Loucy (cell line): Measurements from ENCODE around the gene GPC2.
"Not testable (repeated sequence)": the region's sequence is repeated elsewhere in the genome, so short reads cannot be mapped to it uniquely, and the experiment has no call there.

Experiments used
- H2AFZ ChIP-seq: fragments of 200-600 bp; sonication (generic); 2 replicates; pipeline ENCODE4 v1.6.0; 2016; ENCODE audit warnings: antibody characterized with exemption, mild to moderate bottlenecking, low read length, moderate library complexity
- H3F3A ChIP-seq: fragments of 200-600 bp; 2 replicates; pipeline ENCODE4 v1.6.0; 2016; ENCODE audit warnings: antibody characterized with exemption, low read depth, mild to moderate bottlenecking
- H3K27me3 ChIP-seq: fragments of 200-600 bp; sonication (generic); 2 replicates; pipeline ENCODE4 v1.6.1; 2014; ENCODE audit warnings: low read length, mild to moderate bottlenecking; ENCODE audit not compliant: insufficient read depth, poor library complexity, severe bottlenecking
- H3K36me3 ChIP-seq: fragments of 200-600 bp; sonication (generic); 2 replicates; pipeline ENCODE4 v1.6.1; 2016; ENCODE audit warnings: low read length; ENCODE audit not compliant: insufficient read depth
- H3K4me1 ChIP-seq: fragments of 200-600 bp; sonication (generic); 2 replicates; pipeline ENCODE4 v1.5.1; 2014; ENCODE audit warnings: low read length, mild to moderate bottlenecking; ENCODE audit not compliant: insufficient read depth, poor library complexity, severe bottlenecking
- H3K4me2 ChIP-seq: fragments of 200-600 bp; sonication (generic); 2 replicates; pipeline ENCODE4 v1.6.0; 2014; ENCODE audit warnings: antibody characterized with exemption, low read length, low read depth, mild to moderate bottlenecking; ENCODE audit not compliant: poor library complexity, severe bottlenecking
- H3K4me3 ChIP-seq: fragments of 200-600 bp; sonication (generic); 2 replicates; pipeline ENCODE4 v1.5.1; 2014; ENCODE audit warnings: low read length, mild to moderate bottlenecking, mixed read lengths; ENCODE audit not compliant: poor library complexity, severe bottlenecking
- H3K79me2 ChIP-seq: fragments of 200-600 bp; sonication (generic); 2 replicates; pipeline ENCODE4 v1.6.1; 2014; ENCODE audit warnings: low read length; ENCODE audit not compliant: insufficient read depth
- H3K9ac ChIP-seq: fragments of 200-600 bp; sonication (generic); 2 replicates; pipeline ENCODE4 v1.6.0; 2014; ENCODE audit warnings: mild to moderate bottlenecking, low read depth, low read length, moderate library complexity; ENCODE audit not compliant: poor library complexity, severe bottlenecking
- H3K9me2 ChIP-seq: fragments of 200-600 bp; sonication (generic); replicated peaks from 2 replicates; pipeline ENCODE4 v1.6.1; 2016; ENCODE audit warnings: low read depth, low read length, mixed read lengths
- H3K9me3 ChIP-seq: fragments of 200-600 bp; sonication (generic); 2 replicates; pipeline ENCODE4 v1.6.1; 2014; ENCODE audit warnings: mild to moderate bottlenecking, antibody characterized with exemption, low read length, low read depth; ENCODE audit not compliant: insufficient read depth
- H4K20me1 ChIP-seq: fragments of 200-600 bp; sonication (generic); 2 replicates; pipeline ENCODE4 v1.6.0; 2014; ENCODE audit warnings: antibody characterized with exemption, low read length, mild to moderate bottlenecking; ENCODE audit not compliant: insufficient read depth, poor library complexity, severe bottlenecking
- CTCF ChIP-seq: fragments of 200-600 bp; sonication (generic); conservative IDR thresholded peaks from 2 replicates; pipeline ENCODE4 v1.5.1; 2014; ENCODE audit warnings: mild to moderate bottlenecking, antibody characterized with exemption, low read length
- EZH2phosphoT487 ChIP-seq: fragments of 200-600 bp; IDR thresholded peaks from 2 replicates; pipeline ENCODE4 v1.6.1; 2018; ENCODE audit warnings: antibody characterized with exemption, mild to moderate bottlenecking, moderate library complexity, borderline replicate concordance

The GPC2 gene

GRCh38 chr7:100192969-100193368 is 15.8 kb upstream of the GPC2 start:
- Histone ChIP-seq H3K4me1 (peaks cover 36% of the 10 kb centered on the region), H4K20me1 (no peaks in the 10 kb centered on the region), H3K9ac (peak overlapping the region; percentile 29), H3K4me3 (no peak overlapping the region), H3K4me2 (peak overlapping the region; percentile 24), H3K36me3 (no peaks in the 10 kb centered on the region), H3F3A (no peaks in the 10 kb centered on the region), H3K9me2 (no peaks in the 10 kb centered on the region), H3K9me3 (no peaks in the 10 kb centered on the region), H3K79me2 (no peaks in the 10 kb centered on the region), H3K27me3 (no peaks in the 10 kb centered on the region), H2AFZ (peak overlapping the region; percentile 3; the same call in 1 of the 2 replicates)
- TF ChIP-seq CTCF (no peak), EZH2phosphoT487 (no peak)

- peak overlapping the region; percentile 24 for H3K4me2 ChIP-seq
Measured at GRCh38 chr7:100192281-100192862, 15.2 kb upstream of the GPC2 start.

GRCh38 chr7:100191775-100192174 is 14.6 kb upstream of the GPC2 start:
- peak overlapping the region; percentile 65 for H3K4me2 ChIP-seq
- H3K4me1 ChIP-seq, result peaks cover 36% of the 10 kb centered on the region
- H3F3A ChIP-seq, result no peaks in the 10 kb centered on the region
- peak overlapping the region; percentile 86 for H2AFZ ChIP-seq
- H3K9me2 ChIP-seq, result no peaks in the 10 kb centered on the region
- H3K9me3 ChIP-seq, result no peaks in the 10 kb centered on the region
- no peaks in the 10 kb centered on the region for H3K79me2 ChIP-seq
- H3K27me3 ChIP-seq, result no peaks in the 10 kb centered on the region
- peak overlapping the region; percentile 49 for H3K9ac ChIP-seq
- TF ChIP-seq CTCF (no peak), EZH2phosphoT487 (no peak)
- H3K36me3 ChIP-seq, result no peaks in the 10 kb centered on the region
- H4K20me1 ChIP-seq, result no peaks in the 10 kb centered on the region
- peak overlapping the region; percentile 29 for H3K4me3 ChIP-seq

More at GRCh38 chr7:100192281-100192862, 15.2 kb upstream of the GPC2 start:
- not testable (repeated sequence) for H3F3A ChIP-seq, H3K9me2 ChIP-seq, H3K79me2 ChIP-seq, H3K4me3 ChIP-seq, H3K9ac ChIP-seq, H3K27me3 ChIP-seq, H4K20me1 ChIP-seq, H3K9me3 ChIP-seq, H3K36me3 ChIP-seq
- Histone ChIP-seq H2AFZ (peak overlapping the region; percentile 86), H3K4me1 (peaks cover 36% of the 10 kb centered on the region)
